ENCODE results near the gene NR1I2.

DNA sequence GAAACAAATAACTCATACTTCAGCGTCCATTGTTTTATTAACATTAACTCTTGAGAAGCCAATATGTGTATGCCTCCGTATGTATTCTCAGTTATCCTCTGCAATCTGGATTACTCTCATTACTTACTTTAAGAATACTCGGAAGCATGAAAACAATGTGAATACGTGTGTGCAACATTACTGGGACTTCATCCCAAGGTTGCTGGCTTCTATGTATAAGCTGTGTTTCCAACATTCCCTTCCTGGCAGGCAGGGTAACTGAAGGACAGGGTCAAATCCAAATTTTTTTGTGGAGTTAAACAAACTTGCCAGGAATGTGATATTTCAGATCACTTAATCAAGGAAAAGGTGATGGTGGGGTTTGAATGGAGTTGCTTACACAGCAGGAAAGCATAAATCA is 34.5 kb upstream of the NR1I2 start:
- TF ChIP-seq POLR2AphosphoS5 (IDR thresholded peaks at IDR 0.05; ENCODE audit: low read depth) (no peak), CTCF (IDR thresholded peaks at IDR 0.05; ENCODE audit: insufficient read depth, low read length) (no peak), REST (IDR thresholded peaks at IDR 0.05; ENCODE audit: insufficient replicate concordance, low read depth) (no peak), GABPA (IDR thresholded peaks at IDR 0.05; ENCODE audit: low read depth) (no peak)
